Stimulated activated CD8-positive, alpha-beta memory T cell treated with anti-CD3 and anti-CD28 coated beads, Interleukin-12 subunit alpha, Interleukin-12 subunit beta, amount 100 ng/mL, for 4 hours (primary cell): ENCODE measurements around the gene LMBR1.
"Not testable (repeated sequence)": the region's sequence is repeated elsewhere in the genome, so short reads cannot be mapped to it uniquely, and the experiment has no call there.

Experiments used
- DNase-seq: peaks from one replicate; pipeline ENCODE4 v3.0.0-alpha.2; 2020; ENCODE audit warnings: low read depth

LMBR1 gene, protein sequence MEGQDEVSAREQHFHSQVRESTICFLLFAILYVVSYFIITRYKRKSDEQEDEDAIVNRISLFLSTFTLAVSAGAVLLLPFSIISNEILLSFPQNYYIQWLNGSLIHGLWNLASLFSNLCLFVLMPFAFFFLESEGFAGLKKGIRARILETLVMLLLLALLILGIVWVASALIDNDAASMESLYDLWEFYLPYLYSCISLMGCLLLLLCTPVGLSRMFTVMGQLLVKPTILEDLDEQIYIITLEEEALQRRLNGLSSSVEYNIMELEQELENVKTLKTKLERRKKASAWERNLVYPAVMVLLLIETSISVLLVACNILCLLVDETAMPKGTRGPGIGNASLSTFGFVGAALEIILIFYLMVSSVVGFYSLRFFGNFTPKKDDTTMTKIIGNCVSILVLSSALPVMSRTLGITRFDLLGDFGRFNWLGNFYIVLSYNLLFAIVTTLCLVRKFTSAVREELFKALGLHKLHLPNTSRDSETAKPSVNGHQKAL

GRCh38 chr7:156892821-156893706 lies at the start of gene LMBR1:
Gene LMBR1, minus strand, starts transcription at chr7:156893183. Its CDS starts 190 bp downstream, at chr7:156892993.
- DNase-seq = peak; percentile 97

DNA sequence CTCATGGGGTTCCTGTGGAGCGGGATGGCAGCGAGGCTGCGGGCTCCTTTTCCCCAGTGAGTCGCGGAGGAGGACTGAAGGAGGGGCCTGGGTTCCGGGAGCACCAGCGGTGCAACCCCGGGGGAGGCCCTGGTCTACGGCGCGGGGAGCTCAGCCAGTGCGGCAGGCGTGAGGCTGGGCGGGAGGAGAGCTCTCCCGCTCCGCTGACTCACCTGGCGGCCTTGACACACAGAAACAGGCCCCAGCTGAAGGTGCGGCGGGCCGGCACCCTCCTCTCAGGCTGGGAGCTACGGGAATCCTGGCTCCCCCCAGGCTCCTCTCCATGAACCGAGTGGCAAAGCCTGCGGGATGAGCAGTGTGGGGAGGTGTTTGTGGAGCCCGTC lies 49.7 kb upstream of the LMBR1 start:
- DNase-seq = no peak

- DNase-seq = no peak
Measured at GRCh38 chr7:156941393-156942182, 48.6 kb upstream of the LMBR1 start.

- no peak for DNase-seq
Measured at GRCh38 chr7:156940421-156941122, 47.6 kb upstream of the LMBR1 start.

- not testable (repeated sequence) for DNase-seq
Measured at GRCh38 chr7:156936766-156937165, 43.8 kb upstream of the LMBR1 start.

GRCh38 chr7:156935250-156935649 lies 42.3 kb upstream of the LMBR1 start:
- DNase-seq = no peak

- no peak for DNase-seq
Measured at GRCh38 chr7:156932006-156932405, 39.0 kb upstream of the LMBR1 start.

- no peak for DNase-seq
Measured at GRCh38 chr7:156929789-156930539, 37.0 kb upstream of the LMBR1 start.

DNA sequence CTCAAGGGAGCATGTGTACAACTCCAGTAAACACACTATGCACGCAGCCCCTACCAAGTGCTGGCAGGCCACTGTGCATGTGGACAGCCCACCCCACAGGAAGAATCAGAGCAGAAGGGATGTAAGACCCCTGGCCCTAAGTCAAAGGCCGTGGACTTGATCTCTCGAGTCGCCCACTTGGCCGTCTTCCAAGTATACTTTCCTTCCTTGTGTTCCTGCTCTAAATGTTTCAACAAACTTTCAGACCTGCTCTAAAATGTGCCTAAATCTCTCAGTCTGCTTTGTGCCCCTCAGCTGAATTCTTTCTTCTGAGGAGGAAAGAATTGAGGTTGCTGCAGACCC lies 35.4 kb upstream of the LMBR1 start:
- no peak for DNase-seq

GRCh38 chr7:156927571-156928405 lies 34.8 kb upstream of the LMBR1 start:
- DNase-seq = no peak

- not testable (repeated sequence) for DNase-seq
Measured at GRCh38 chr7:156925821-156926220, 32.8 kb upstream of the LMBR1 start.

- DNase-seq = not testable (repeated sequence)
Measured at GRCh38 chr7:156922304-156922703, 29.3 kb upstream of the LMBR1 start.

DNA sequence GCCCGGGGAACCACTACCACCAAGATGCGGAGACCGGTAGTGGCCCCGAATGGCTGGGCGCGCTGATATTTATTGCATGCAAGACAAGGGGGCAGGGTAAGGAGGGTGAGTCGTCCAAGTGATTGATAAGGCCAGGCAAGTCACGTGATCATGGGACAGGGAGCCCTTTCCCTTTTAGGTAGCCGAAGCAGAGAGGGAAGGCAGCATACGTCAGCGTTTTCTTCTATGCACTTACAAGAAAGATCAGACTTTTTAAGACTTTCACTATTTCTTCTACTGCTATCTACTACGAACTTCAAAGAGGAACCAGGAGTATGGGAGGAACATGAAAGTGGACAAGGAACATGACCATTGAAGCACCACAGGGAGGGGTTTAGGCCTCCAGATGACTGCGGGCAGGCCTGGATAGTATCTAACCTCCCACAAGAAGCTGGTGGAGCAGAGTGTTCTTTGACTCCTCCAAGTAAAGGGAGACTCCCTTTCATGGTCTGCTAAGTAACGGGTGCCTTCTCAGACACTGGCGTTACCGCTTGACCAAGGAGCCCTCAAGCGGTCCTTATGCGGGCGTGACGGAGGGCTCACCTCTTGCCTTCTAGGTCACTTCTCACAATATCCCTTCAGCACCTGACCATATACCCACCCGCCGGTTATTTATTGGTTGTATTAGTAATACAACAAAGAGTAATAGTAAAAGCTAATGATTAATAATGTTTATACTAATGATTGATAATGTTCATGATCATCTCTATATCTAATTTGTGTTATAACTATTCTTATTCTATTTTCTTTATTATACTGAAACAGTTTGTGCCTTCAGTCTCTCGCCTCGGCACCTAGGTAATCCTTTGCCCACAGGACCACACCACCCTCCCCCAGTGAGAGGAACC lies 27.7 kb upstream of the LMBR1 start:
- not testable (repeated sequence) for DNase-seq

- no peak for DNase-seq
Measured at GRCh38 chr7:156920076-156920475, 27.1 kb upstream of the LMBR1 start.

DNA sequence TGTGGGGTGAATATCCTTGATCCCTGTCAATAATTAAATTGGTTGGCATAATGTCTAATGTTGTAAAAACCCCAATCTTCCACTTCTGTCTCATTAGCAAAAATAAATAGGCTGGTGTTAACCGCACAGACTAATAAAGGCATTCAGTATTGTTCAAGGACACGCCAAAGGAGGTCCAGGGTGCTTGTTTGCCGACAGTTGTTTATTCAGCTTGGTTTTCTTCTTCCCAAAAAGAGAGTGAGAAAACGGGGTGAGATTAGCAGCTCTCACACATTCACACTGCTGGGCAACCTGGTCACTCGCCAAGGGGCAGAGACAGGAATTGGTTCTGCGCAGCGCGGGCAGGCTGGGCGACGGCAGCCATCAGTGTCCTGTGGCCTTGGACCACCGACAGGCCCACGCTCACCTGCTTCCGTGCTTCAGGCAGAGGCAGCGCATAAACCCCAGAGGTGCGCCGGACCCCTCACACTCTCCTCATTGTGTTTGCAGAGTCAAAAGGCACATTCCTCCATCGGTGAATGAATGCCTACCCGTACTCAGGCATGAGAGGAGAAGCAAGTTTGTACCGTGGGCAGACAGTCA lies 26.2 kb upstream of the LMBR1 start:
- DNase-seq = no peak

- DNase-seq = no peak
Measured at GRCh38 chr7:156918635-156919034, 25.7 kb upstream of the LMBR1 start.

DNA sequence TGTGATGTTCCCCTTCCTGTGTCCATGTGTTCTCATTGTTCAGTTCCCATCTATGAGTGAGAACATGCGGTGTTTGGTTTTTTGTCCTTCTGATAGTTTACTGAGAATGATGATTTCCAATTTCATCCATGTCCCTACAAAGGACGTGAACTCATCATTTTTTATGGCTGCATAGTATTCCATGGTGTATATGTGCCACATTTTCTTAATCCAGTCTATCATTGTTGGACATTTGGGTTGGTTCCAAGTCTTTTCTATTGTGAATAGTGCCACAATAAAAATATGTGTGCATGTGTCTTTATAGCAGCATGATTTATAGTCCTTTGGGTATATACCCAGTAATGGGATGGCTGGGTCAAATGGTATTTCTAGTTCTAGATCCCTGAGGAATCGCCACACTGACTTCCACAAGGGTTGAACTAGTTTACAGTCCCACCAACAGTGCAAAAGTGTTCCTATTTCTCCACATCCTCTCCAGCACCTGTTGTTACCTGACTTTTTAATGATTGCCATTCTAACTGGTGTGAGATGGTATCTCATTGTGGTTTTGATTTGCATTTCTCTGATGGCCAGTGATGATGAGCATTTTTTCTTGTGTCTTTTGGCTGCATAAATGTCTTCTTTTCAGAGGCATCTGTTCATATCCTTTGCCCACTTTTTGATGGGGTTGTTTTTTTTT lies 16.7 kb upstream of the LMBR1 start:
- DNase-seq = not testable (repeated sequence)

DNA sequence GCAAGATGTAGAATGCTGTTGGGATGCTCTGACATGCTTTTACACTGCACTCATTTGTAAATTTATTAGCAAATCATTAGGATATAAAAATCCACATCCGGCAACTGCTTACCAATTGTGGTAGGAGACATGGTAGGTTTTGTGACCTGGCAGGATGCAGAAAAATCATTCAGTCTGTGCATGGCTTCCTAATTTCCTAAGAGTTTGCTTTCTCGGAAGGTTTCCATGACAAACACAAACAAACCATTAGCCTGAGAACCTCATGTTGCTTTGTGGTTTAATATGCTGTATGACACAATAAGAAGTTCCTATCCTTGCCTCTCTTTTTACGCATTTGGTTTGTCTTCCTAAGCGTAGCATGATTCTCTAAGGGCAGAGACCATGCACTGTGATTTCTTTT lies 14.7 kb upstream of the LMBR1 start:
- DNase-seq = no peak
